NCI-H1417 treated with DMSO at 0.1 percent for 48 hours (cell line): Measurements from ENCODE around the gene PRDM16.

Experiments
- DNase-seq: peaks from one replicate; lab custom pipeline; 2025; lab: John Stamatoyannopoulos, UW

PRDM16 gene

DNA sequence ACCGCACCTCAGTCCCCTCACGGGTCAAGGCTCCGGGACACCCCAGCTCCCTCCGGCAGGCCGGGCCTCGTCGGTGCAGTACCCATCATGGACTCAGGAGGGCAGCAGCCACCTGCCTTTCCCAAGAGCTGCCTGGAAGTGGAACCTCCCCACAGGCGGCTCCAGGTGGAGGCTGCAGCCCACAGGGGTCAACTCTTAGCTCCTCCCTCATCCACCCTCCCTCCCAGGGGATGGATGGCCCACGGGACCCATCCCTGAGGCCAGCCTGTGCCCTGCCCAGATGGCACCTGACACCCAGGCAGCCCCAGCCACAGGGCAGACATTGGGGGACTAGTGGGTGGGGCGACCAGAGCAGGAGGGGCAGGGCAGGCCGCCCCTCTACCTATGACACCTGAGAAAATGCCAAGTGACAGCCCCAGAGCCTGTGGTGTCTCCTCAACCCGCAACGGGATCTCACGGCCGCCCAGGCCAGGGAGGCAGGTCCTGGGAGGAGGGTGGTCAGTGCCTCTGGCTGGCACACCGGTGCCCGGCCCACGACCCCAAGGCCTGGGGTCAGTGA is 384.3 kb downstream of the PRDM16 start:
- DNase-seq: no peak

DNA sequence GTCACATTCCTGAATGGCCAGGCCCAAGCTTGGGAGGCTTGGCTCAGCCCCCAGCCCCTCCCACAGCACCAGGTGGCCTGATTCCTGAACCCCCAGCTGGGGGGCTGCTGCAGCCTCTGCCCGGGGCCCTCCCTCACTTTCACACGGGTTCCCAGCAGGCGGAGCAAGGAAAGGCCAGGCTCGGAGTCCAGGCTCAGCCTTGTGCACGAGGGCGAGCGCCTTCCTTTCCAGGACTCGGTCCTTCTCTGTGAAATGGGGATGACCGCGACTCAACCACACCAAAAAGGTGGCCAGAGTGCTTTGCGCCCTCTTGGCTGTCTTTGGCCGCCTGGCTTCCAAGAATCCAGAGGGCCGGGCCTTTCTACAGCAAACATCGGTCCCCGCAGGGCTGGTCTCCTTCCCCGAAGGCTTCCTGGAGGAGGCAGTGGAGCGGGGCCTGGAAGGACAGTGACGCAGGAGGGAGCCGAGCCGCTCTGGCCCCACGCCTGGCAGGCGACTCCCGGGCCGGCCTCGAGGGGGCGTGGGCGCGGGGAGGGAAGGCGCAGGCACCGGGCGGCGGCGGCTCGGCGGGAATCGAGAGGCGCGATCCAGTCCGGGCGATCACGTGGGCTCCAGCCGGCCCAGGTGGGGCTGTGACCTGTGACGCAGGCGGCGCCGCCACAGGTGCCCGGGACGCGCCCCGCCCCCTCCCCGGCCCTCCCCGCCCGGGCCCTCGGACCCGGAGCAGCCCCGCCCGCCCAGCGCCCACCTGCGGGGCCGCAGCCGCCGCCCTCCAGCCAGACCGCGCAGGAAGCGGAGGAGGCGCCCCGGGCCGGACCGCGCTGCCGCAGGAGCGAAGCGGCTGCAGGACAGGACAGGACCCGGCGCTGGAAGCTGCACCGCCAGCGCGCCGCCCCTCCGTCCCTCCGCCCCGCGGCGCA is 385.1 kb downstream of the PRDM16 start, which contains the start of gene ARHGEF16:
TSS of gene ARHGEF16 (plus strand) at position 775 of the 920 bp plus-strand sequence. CDS start 8,420 bp downstream, outside the sequence.
- DNase-seq: peak; percentile 8

DNA sequence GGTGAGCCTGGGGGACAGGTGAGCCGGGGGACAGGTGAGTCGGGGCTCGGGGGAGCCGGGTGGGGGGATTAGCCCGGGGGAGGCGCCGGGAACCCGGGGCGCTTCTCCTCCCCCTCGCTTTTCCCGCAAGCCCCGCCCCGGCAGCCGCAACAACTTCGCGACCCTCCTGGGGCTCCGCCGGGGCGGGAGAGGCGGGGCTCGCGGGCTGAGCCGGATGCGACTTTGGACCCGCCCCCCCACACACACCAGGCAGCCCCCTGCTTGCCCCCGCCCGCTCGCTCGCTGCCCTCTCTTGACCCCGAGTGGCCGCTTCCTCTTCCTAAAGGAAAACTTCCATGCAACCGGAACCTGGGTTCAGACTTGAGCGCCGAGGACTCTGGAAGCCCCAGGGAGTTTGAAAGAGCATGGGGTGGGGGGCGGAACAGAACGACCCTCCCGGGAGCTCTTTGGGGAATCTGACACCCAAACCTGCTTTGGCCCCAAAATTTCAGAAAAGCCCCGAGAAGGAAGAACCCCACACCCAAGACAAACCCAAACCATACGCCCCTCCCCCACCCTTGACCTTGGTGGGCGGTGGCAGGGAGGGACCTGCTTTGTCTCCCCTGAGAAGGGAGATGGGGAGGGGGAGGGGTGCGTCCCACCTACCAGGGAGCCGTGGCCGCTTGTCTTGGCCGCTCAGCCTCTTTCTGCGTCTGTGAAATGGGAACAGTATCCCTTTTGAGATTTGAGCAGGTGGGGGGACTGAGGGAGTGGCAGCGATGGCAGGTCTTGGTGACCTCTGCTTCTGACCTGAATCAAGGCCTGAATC is 386.0 kb downstream of the PRDM16 start:
- DNase-seq: no peak

DNA sequence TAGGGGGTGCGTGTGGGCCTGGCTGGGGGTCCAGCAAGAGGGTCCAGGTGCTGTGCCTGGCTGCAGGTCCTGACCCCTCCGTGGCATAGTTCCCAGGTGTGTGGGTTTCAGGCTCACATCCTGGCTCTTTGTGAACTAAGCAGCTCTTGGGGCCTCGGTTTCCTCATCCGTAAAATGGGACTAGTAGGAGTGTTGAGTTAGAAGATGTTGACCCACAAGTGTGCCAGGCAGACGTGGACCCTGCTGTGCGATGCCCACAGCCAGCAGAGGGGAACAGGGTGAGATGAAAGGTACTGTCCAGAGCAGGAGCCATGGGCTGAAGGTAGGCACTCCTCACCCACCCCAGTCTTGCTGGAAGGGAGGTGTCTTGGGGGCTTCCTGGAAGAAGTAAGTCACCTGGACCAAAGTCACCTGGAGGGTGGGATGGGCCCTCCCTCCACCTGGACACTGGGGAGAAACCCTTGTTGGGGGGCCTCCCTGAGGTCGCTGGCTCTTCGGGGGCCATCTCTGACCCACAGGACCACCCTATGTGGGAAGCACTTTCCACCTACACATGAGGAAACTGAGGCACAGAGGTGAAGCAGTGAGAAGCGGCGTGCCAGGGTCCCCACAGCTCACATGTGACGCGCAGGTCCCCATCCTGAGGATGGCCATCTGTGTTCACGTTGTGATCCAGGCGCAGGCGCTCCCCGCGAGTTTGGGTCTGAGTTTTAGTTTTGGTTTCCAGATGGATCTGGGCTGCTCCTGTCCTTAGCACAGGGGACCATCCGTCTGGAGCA is 386.9 kb downstream of the PRDM16 start:
- no peak for DNase-seq

DNA sequence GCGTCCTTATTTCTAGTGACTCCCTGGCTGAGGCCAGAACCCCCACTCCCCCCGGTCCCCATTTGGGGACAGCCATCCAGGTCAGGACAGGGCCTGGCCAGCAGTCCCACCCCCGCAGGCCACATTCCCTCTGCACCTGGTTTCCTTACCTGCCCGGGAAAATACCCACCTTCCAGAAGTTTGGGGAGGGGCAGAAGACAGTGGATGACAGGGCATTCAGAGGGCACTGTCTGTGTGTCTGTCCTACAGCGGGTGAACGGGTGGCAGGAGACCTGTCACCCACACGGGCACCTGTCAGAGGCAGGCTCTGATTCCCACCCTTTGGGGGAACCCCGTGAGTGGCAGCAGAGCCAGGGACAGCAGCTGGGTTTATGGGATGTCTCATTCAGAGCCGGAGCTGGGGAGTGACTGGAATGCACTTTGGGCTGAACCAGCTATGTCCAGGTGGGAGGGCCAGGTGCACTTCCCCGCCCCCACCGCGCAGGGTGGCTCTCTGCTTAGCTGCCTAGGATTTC is 387.5 kb downstream of the PRDM16 start:
- DNase-seq: no peak

DNA sequence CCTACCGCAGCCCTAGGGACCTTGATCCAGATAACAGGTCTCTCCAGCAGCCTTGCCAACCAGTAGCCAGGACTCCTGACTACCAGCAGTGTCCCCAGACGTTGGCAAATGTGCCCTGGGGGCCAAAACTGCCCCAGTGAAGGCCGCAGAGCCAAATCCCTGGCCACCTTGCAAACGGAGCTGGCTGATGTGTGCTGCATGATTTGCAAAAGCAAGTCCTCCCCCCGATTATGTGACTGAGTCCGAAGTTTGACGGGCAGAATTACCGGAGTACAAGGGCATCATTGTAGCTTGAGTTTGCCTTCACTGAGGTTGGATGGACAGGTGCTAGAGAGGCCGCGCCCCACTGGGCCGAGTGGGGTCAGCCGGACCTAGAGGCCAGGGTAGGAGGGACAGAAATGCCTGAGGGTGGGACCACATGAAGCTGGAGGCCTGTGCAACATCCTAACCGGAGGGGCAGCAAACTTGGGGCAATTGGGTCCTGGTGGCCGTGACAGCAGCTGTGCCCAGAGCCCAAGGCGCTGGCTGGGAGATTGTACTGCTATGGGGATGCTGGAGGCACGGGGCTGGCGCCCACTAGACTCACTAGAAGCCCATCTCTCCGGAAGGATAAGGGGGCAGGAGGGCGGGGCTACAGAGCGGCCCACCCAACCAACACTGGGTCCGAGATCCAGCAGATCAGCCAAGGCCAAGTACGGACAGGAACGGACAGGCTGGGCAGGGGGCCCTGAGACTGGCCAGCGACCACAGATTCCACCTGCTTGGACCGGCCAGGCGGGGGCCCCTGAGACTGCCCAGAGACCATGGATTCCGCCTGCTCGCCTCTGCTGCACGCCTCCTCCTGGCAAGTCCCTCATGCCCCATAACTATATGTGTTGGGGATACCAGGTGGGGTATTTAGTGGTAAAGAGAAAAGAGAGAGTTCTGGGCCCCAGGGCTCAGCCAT is 388.2 kb downstream of the PRDM16 start:
- no peak for DNase-seq

DNA sequence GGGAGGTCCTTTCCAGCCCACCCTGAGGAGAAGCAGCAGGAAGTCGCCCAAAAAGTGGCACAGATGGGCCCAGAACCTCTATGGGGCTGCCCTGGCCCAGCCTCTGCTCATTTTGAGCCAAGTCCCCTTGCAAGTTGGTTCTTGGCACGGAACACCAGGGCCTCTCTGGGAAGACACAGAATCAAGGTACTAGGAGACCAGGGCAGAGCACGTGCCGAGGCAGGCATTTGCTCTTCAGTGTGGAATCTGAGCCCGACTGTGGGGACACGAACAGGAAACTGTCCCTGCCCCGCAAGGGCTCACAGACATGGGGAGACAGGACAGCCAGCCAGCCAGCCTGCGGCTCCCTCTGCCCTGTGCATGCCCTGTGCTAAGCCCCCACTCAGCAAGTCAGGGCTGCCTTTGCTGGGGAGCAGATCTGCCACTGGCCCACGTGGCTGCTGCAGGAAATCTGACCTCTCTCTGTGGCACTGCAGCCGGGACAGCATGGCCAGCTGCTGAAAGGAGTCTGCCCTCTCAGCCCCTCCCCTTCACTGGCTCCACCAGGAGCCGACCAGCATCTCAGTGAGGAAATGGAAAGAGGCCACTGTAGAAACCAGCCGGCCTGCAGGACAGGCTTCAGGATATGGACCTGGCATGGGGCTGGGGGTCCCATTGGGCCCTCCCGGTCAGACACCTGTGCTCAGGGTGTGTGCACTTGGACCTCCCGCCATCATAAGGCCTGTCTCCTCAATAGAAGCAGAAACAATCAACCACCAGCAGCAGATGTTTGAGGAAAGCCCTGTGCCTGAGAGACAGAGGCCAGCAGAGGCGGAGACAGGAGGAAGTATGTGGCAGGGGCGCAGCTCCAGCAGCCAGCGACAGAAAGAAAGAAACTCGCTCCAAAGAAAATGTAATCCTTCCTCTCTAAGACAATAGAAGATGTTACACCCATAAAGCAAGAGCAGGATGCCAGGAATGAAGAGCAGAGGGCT is 389.2 kb downstream of the PRDM16 start:
- DNase-seq: no peak

DNA sequence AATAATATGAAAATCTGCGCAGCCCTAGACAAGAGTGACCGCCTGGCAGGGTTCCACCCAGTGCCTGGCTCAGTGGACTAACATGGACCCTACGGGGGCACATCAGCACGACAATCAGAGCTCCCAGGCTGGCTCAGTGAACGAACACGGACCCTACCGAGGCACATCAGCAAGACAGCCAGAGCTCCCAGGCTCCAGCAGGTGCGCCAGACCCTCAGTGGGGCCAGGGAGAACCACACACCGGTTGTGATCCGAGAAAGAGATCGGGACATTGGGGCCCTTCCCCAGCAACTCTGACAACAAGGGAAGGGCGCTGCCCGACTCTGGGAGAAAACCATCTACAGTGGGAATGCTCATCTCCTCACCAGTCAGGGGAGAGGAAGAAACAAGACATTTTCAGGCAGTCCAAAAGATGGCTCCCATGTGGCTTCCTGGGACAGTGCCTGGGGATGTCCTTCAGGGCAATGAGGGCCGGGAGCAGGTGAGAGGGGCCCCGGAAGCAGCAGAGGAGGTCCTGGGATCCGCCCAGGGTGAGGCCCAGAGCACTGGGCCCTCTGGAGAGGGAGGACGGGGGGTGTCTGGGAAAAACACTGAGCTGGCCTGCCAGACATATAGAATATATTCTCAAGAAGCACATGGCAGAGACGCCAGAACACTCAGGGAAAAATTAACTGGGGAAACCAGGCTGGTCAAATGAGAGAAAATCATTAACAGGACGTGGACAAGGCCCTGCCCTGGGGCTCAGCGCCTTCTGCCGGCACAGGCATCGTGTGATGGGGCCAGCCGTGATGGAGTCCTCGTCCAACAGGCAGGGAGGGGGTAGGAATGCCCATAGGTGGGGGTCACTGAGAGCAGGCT is 390.3 kb downstream of the PRDM16 start:
- no peak for DNase-seq

DNA sequence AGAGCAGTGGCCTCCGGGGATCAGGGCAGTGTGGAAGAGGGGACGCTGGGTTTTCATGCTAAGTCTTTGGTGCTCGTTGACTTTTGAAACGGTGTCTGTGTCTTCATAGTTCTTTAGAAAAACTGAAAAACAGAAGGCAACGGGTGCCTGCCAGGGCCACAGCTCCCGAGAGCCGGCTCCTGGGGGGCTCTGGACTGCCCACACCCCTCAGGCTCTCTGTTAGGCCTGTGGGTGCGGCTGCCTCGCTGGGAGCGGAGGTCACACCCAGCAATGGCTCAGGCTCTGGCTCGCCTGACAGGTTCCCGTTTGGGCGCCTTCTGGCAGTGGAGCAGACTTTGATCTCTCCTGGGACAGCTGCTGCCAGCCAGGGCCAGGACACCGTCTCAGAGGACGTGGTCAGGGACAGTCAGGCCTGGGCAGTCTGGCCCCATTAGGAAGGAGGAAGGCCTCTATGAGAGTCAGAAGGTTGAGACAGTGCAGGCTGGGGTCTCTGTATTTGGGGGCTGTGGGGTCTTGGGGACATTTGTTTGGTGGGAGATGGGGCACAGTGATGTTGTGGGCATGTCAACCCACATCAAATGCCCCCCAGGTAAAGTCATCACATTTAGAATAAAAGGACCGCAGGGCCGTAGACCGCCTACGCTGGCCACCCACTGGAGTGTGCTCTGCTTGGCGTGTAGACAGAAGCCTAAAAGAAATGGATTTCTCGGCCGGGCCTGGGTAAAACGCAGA is 391.1 kb downstream of the PRDM16 start:
- DNase-seq: no peak

DNA sequence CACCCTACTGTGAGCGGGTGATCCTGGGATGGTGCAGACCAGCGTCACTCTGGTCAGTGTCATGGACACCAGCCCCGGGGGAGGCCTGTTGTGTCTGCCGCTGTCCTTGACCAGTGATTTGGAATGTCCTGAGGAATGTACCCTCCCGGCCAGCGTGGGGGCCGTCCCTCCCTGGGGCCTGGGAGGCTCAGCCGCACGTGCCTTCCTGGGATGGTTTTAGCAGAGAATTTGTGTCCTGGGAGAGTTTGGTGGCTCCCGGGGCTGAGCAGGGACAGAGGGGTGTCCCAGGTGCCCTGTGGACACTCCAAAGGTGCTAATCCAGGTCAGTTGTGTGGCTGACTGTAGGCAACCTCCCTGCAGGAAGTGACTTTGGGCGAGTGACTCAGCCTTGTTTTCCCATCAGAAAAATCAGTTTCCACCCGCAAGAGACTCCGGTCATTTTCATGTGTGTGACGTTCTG is 391.7 kb downstream of the PRDM16 start:
- no peak for DNase-seq

DNA sequence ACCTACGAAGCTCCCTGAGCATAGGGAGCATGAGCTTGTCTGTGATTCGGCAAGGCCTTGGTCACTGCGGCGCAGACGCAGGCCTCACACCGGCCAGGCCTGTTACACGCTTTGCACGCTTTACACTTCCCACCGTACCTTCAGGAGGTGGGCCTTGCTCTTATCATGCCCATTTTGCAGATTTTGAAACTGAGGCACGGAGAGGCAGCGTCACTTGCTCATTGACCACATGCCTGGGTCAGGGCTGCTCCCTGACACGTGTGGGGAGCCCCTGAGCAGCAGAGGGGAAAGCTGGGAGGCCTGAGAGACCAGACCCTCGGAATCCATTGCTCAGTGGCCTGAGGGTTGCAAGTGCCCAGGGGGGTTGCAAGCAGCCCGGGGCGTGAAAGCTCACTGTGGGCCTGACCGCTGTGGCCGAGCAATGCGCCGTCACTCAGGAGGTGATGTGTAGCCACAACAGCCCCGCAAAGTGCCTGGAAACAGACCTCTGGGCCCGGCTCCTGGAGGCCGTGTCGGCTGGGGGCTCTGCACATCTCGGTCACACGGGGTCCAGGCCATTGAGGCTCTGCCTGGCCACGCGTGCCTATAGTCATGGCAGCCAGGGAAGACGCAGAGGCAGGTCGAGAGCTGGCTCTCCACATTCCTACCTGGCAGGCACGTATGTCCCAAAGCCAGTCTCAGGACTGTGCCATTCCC is 392.4 kb downstream of the PRDM16 start:
- no peak for DNase-seq

DNA sequence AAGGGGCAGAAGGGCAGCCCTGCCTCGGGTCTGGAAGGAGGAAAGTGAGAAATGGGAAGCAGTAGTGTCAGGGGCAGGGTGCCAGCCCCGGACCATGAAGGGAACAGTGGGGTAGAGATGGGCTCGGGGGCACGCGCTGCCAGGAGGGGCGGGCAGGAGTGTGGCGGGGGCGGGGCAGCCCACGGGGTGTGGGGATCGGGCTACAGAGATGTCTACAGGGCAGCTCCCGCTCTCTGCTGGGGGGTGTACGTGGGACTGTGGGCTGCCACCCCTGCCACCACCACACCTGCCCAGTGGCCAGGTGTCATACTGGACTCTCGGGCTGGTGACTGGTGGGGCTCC is 392.9 kb downstream of the PRDM16 start:
- DNase-seq: no peak

DNA sequence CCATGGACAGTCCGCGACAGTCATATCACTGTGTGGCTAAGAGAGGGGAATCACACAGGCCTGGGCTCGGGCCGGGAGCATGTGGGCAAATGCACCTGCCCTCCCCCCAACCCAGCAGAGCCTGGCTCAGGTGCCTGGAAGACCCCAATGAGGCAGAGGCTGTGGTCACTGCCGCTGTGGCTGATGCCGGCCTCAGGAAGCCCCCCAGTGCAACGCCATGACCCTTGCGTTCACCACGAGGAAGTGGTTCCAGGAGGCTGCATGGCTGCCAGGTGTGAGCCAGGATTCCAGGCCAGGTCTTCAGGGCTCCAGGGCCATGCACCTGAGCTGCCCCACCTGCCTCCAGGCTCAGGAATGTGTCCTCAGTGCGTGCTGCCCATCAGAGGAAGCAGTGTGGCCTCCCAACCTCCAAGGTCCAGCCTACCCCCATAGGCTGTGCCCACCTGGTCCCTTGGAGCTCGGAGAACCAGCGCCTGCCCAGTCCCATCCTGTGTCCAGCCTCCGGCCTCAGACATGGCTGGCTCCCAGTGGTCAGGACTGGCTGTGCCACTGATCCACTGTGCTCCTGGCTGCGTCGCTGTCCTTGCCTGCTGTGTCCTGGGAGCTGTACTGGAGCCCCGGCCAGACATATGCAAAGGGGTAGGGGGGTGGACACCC is 393.5 kb downstream of the PRDM16 start:
- DNase-seq: no peak

DNA sequence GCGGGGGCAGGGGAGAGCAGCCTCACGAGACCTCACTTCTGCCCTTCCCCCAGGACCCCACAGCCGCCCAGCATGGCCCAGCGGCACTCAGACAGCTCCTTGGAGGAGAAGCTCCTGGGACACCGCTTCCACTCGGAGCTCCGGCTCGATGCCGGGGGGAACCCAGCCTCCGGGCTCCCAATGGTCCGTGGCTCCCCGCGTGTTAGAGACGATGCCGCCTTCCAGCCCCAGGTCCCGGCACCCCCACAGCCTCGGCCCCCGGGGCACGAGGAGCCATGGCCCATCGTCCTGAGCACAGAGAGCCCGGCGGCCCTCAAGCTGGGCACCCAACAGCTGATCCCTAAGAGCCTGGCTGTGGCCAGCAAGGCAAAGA is 394.0 kb downstream of the PRDM16 start:
- DNase-seq: no peak

DNA sequence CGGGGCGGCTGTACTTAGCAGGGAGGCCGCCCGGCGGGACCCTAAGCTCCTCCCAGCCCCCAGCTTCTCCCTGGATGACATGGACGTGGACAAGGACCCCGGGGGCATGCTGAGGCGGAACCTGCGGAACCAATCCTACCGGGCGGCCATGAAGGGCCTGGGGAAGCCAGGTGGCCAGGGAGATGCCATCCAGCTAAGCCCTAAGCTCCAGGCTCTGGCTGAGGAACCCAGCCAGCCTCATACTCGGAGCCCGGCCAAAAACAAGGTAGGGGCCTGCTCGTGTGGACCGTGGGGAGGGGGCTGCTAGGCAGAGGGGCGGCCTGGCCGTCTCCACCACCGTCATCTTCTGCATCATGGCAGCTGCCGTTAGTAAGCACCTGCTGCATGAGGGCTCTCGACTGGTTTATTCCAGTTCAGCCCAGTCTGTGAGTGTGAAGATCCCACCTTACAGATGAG is 394.4 kb downstream of the PRDM16 start:
- no peak for DNase-seq

DNA sequence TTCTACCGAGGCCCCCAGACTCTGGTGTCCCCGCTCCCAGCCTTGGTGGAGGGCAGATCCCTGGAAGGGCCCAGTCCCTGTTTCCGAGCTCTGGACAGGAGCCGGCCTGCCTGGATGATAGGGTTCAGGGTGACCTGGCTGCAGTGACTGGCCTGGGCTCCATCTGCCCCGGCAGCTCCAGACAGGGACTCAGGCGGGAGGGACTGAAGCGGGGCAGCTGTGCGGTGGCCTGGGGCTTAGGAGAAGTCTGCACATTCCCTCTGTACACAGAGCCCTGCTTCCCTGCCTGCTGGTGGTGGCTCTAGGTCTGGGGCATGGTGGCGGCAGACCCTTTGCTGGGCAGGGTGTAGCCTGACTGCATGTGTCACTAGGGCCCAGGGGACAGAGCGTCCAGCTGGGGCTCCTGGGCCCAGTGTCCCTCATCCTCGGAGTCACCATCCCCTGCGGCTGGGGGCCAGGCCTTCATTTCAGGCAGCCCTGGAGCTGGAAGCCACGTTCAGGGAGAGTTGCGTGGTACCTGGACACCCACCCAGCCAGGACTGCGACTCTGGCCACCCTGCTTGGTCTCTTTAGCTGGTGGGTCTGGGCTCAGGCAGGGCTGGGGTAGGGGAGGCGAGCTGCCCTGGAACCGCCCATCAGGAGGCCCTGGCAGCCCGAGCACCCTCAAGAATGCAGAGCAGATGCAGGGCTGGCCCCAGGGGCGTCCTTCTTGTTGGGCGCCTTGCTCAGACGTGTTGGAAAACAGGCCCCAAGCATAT is 395.1 kb downstream of the PRDM16 start:
- DNase-seq: no peak
